GM23338 (cell line): ENCODE results near the gene PPY.

ENCODE experiments used
- CREB1 ChIP-seq: fragments of 250-450 bp; sonication (Bioruptor Pico); IDR thresholded peaks from 2 replicates; pipeline ENCODE4 v1.5.0; 2020; ENCODE audit warnings: low read depth, mild to moderate bottlenecking, moderate library complexity
- EZH2 ChIP-seq: fragments of 200-600 bp; sonication (generic); IDR thresholded peaks from one replicate; pipeline ENCODE4 v1.8.0; 2017; ENCODE audit warnings: antibody characterized with exemption, mild to moderate bottlenecking, low read depth; ENCODE audit not compliant: unreplicated experiment
- JUNB ChIP-seq: IDR thresholded peaks from one replicate; pipeline ENCODE4 v1.6.1; 2016; ENCODE audit warnings: antibody characterized with exemption; ENCODE audit not compliant: unreplicated experiment
- POLR2AphosphoS5 ChIP-seq: IDR thresholded peaks from 2 replicates; pipeline ENCODE4 v1.6.1; 2016; ENCODE audit warnings: antibody characterized with exemption, low read depth
- TF ChIP-seq, protein P1 (sequence below), 2 experiments: fragments of 200-600 bp in 1 of 2; sonication (generic) in 1 of 2; conservative IDR thresholded peaks; 2 replicates each; pipeline versions ENCODE4 v1.5.1 to v1.6.1; 2016 to 2017; ENCODE audit warnings: antibody characterized with exemption in 2 of 2, low read depth in 2 of 2, mild to moderate bottlenecking in 2 of 2, moderate library complexity in 1 of 2
- TF ChIP-seq, protein P2 (sequence below): IDR thresholded peaks from one replicate; pipeline ENCODE4 v1.6.1; 2018; ENCODE audit warnings: antibody characterized with exemption; ENCODE audit not compliant: unreplicated experiment
- TF ChIP-seq, protein P3 (sequence below): IDR thresholded peaks from 2 replicates; pipeline ENCODE4 v1.6.1; 2016; ENCODE audit warnings: antibody characterized with exemption

DNA sequence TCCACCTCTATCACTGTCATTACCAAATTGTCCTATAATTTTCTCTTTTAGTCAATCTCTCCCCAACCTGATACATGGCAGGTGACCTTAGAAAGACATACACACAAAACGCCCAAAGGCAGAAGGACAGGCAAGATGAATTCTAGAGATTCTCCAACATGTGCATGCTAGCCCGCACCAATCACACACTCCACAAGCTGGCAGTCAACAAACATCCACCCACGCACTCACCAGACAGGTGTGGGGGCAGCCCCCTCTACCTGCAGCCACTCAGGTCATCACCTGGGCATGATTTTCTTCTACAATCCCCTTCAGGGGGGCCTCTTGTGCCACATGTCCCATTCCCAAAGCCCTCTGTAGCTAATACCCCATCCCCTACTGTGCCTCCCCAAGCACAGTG, 44.4 kb downstream of the PPY start:
- TF ChIP-seq EZH2 (no peak), POLR2AphosphoS5 (no peak), JUNB (no peak), CREB1 (CRISPR knock-in tag) (no peak)
- TF ChIP-seq, protein P1, sequence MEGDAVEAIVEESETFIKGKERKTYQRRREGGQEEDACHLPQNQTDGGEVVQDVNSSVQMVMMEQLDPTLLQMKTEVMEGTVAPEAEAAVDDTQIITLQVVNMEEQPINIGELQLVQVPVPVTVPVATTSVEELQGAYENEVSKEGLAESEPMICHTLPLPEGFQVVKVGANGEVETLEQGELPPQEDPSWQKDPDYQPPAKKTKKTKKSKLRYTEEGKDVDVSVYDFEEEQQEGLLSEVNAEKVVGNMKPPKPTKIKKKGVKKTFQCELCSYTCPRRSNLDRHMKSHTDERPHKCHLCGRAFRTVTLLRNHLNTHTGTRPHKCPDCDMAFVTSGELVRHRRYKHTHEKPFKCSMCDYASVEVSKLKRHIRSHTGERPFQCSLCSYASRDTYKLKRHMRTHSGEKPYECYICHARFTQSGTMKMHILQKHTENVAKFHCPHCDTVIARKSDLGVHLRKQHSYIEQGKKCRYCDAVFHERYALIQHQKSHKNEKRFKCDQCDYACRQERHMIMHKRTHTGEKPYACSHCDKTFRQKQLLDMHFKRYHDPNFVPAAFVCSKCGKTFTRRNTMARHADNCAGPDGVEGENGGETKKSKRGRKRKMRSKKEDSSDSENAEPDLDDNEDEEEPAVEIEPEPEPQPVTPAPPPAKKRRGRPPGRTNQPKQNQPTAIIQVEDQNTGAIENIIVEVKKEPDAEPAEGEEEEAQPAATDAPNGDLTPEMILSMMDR (conservative IDR thresholded peaks at IDR 0.05; ENCODE audit: low read depth in 2 of 2), result no peak
- TF ChIP-seq, protein P2, sequence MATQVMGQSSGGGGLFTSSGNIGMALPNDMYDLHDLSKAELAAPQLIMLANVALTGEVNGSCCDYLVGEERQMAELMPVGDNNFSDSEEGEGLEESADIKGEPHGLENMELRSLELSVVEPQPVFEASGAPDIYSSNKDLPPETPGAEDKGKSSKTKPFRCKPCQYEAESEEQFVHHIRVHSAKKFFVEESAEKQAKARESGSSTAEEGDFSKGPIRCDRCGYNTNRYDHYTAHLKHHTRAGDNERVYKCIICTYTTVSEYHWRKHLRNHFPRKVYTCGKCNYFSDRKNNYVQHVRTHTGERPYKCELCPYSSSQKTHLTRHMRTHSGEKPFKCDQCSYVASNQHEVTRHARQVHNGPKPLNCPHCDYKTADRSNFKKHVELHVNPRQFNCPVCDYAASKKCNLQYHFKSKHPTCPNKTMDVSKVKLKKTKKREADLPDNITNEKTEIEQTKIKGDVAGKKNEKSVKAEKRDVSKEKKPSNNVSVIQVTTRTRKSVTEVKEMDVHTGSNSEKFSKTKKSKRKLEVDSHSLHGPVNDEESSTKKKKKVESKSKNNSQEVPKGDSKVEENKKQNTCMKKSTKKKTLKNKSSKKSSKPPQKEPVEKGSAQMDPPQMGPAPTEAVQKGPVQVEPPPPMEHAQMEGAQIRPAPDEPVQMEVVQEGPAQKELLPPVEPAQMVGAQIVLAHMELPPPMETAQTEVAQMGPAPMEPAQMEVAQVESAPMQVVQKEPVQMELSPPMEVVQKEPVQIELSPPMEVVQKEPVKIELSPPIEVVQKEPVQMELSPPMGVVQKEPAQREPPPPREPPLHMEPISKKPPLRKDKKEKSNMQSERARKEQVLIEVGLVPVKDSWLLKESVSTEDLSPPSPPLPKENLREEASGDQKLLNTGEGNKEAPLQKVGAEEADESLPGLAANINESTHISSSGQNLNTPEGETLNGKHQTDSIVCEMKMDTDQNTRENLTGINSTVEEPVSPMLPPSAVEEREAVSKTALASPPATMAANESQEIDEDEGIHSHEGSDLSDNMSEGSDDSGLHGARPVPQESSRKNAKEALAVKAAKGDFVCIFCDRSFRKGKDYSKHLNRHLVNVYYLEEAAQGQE, result no peak
- TF ChIP-seq, protein P3, sequence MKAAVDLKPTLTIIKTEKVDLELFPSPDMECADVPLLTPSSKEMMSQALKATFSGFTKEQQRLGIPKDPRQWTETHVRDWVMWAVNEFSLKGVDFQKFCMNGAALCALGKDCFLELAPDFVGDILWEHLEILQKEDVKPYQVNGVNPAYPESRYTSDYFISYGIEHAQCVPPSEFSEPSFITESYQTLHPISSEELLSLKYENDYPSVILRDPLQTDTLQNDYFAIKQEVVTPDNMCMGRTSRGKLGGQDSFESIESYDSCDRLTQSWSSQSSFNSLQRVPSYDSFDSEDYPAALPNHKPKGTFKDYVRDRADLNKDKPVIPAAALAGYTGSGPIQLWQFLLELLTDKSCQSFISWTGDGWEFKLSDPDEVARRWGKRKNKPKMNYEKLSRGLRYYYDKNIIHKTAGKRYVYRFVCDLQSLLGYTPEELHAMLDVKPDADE, result no peak
